GM18858 (cell line): ENCODE data around the gene ZNF200.
"Not testable (repeated sequence)": the region's sequence is repeated elsewhere in the genome, so short reads cannot be mapped to it uniquely, and the experiment has no call there.

Source experiments
- ATAC-seq: cut with Tn5 transposase; IDR thresholded peaks from one replicate; pipeline ENCODE4 v1.9.1; 2021; ENCODE audit not compliant: unreplicated experiment

The ZNF200 gene

GRCh38 chr16:3202903-3203539 is 31.9 kb downstream of the ZNF200 start:
- no peak for ATAC-seq

GRCh38 chr16:3198334-3199072 is 36.5 kb downstream of the ZNF200 start:
- ATAC-seq, result no peak

GRCh38 chr16:3197694-3198333 is 37.1 kb downstream of the ZNF200 start:
- ATAC-seq, result not testable (repeated sequence)

GRCh38 chr16:3195975-3196374 is 39.0 kb downstream of the ZNF200 start:
- no peak for ATAC-seq

- no peak for ATAC-seq
These were observed 40.2 kb downstream of the ZNF200 start for GRCh38 chr16:3194792-3195191.

- ATAC-seq, result no peak
These were observed 41.4 kb downstream of the ZNF200 start for GRCh38 chr16:3193221-3194212.

- ATAC-seq, result no peak
These were observed 42.4 kb downstream of the ZNF200 start for GRCh38 chr16:3192476-3193019.

GRCh38 chr16:3190949-3191353 is 44.0 kb downstream of the ZNF200 start:
- no peak for ATAC-seq

GRCh38 chr16:3189869-3190268 is 45.1 kb downstream of the ZNF200 start:
- ATAC-seq, result no peak

- no peak for ATAC-seq
These were observed 45.8 kb downstream of the ZNF200 start for GRCh38 chr16:3188925-3189825.

- ATAC-seq, result no peak
These were observed 46.4 kb downstream of the ZNF200 start for GRCh38 chr16:3188675-3188924.

- no peak for ATAC-seq
These were observed 46.9 kb downstream of the ZNF200 start, which contains the start of gene OR1F1 for GRCh38 chr16:3187798-3188674. Gene OR1F1 (plus strand): TSS chr16:3188204.

- no peak for ATAC-seq
These were observed 47.8 kb downstream of the ZNF200 start for GRCh38 chr16:3186946-3187690.

- ATAC-seq, result no peak
These were observed 51.4 kb downstream of the ZNF200 start for GRCh38 chr16:3183445-3184139.

- ATAC-seq, result no peak
These were observed 52.1 kb downstream of the ZNF200 start for GRCh38 chr16:3182608-3183444.

GRCh38 chr16:3182293-3182607 is 52.7 kb downstream of the ZNF200 start:
- ATAC-seq, result not testable (repeated sequence)

GRCh38 chr16:3180445-3180878 is 54.5 kb downstream of the ZNF200 start:
- no peak for ATAC-seq
